ELR (cell line): ENCODE results near the gene RAI14.
A peak's percentile ranks its signal among the peaks of the same experiment; 100 is the strongest.

Experiments
- DNase-seq: peaks from one replicate; pipeline ENCODE4 v3.0.0-alpha.2; 2015; ENCODE audit warnings: low read depth

The RAI14 gene

GRCh38 chr5:34677428-34677827 is 21.3 kb downstream of the RAI14 start:
- no peak for DNase-seq

DNA sequence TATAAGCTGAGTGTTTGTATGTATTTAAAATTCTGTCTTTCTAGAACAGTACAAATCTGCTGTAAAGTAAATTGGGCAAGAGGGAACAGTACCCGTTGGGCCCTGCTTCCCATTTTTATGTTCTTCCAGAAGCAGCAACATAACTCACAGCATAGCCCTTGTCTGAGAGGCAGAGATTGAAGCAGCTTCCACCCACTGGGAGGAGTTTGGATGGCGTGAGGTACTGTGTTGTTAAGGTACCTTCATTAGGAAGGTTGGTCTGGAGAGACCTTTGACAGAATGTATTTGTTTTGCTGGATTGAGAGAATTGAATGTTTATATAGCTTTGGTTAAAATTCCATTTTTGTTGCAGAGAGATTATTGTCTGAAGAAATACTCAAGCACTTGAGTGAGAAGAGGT is 24.8 kb downstream of the RAI14 start:
- DNase-seq, result no peak

DNA sequence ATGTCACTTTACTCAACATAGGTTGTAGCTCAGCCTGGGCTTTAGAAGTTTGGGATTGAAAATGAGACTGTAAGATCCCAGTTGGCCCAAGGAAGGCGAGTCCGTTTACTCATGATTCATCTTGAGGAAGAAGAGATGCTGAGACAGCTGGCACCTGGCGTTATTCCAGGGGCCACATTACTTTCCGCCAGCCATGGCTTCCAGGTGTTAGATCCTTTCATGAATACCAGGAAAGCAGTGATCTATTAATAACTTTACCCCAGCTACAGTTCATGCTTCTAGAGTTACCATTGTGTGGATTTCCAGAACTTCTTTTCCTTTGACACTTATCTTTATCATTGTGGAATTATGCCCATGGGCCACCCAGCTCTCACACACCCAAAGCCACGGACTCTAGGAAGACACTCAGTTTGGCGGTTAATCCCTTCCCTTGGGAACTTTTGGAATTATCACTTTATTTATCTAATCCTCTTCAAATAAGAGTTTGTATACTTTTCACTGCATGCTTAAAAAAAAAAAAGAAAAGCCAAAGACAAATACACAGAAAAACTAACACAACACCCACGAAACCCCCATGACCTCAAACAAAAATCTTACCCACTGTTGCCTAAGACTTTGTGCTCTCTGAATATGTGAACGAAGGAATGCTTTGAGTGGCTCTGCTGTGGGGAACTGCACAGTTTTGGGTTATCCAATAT is 26.9 kb downstream of the RAI14 start:
- peak; percentile 37 for DNase-seq

DNA sequence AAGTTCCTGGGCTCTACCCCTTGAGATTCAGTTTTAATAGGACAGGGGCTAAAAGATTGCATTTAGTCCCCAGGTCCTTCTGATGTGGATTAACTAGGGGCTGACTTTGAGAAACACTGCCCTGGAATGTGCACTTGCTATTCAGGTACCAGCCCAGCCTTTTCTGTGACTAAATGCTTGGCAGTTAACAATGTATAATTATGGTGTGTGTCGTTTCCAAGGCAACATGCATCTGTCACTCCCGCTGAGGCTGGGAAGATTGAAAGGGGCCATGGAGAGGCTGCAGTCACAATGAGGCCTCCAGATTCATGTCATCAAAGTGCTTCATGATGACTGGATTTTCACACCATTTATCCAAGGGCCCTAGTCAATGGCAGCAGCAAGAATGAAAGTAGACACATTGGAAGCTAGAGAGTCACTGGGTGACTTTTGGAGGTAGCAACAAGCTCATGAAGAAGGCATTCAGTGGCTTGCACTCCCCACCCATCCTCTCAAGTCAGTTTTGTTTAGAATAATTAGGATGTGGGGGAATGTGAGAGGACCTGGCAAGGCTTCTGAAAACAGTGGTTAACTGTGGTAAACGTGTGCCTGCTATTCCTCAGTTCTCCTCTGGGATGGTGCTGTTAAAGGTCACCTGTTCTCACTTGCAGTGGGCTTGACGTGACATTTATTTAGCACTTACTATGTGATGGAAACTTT is 28.3 kb downstream of the RAI14 start:
- peak; percentile 55 for DNase-seq

DNA sequence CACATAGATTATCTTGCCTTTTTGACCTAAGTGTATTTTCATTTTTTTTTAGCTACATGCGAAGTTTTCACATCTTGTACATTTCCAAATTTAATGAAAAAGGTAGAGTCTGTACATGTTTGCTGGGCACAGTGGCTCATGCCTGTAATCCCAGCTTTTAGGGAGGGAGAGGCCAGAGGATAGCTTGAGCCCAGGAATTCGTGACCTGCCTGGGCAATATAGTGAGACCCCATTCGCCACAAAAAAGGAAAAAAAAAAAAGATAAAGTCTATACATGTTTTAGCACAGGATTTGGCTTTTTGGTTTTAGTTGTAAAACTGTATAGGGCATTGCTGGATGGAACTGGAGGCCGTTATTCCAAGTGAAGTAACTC is 28.8 kb downstream of the RAI14 start:
- DNase-seq, result no peak

DNA sequence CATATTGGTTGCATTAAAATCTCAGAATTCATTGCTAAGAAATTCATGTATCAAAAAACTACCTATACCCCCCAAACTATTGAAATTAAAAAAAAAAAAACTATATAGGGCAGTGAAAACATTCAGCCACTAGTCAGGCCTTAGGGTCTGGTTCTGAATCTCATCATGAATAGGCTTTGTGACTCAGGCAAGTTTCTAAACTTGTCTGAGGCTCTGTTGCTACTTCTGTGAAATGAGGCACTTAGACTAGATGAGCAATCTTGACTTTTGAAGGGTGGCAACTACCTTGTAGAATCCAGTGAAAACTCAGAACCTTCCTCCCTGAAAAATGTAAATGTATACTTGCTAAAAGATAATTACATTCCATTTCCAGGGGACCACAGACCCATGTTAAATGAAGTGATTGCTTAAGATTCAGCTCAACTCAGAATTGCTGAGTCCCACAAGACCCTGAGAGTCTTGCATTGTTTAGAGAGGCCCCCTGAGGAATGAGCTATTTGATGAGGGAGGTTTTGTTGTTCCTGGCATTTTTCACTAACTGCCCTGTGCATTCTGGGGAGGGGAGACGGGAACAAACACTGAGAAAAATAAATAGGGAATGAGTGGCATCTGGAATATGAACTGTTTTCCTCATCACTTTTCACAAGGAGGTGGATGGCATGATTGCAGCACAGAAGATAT is 29.5 kb downstream of the RAI14 start:
- DNase-seq, result peak; percentile 88

DNA sequence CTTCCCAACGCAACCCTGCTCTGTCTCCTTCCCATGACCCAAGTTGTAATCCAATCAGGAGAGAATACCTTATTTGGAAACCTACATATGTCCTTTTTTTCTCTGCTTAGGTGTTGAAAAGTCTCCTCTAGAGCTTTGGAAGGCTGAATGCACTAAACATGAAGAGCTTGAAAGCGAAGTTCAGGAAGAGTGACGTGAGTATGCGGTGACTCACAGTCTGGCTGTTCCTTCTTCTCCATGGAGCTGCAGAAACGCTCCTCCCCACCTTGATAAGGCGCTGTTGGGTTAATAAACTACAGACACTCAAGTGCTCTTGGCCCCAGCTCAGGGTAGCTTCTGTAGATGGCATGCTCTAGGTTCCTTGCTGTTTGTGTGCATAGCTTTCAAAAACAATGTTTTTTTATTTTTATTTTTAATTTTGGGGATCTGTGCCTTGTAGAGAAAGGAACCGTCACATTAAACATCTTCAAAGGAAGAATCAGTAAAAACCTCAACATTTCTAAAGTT is 30.7 kb downstream of the RAI14 start:
- peak; percentile 95 for DNase-seq

- DNase-seq, result peak; percentile 86
Measured at GRCh38 chr5:34687269-34688011, 31.3 kb downstream of the RAI14 start.

DNA sequence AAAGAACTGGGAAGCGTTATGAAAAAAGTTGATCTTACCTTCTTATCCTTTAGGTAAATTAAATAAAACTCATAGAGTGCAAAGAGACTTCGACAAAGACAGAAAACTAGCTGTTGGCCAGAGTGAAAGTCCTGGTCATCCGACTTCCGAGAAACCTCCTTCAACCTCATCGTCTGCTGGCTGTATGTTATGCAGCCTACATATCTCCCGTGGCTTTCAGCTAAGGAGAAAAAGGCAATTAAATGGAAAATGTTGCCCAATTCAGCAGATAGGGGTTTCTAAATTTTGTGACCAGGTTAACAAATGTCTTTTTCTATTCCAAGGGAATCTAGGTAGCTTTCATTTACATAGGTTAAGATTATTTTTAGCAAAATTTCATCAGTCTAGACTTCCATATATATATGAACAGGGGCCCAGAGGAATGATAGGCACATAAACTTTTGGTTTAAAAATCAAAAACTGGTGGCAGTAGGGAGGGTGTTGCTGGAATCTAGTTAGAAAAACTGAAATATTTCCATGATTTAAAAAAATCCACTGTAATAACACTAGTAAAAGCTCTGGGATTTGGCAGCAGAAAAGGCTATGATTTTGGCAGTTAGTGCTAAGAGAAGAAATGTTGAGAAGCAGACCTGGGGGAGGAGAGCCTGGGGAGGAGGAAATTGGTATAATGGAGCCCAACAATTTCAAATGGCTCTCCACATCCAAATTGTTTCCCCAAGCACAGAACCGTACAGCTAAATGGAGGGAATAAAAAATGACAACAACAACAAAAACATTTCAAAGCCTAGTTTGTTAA is 32.1 kb downstream of the RAI14 start:
- no peak for DNase-seq

- DNase-seq, result no peak
Measured at GRCh38 chr5:34690301-34690700, 34.2 kb downstream of the RAI14 start.

DNA sequence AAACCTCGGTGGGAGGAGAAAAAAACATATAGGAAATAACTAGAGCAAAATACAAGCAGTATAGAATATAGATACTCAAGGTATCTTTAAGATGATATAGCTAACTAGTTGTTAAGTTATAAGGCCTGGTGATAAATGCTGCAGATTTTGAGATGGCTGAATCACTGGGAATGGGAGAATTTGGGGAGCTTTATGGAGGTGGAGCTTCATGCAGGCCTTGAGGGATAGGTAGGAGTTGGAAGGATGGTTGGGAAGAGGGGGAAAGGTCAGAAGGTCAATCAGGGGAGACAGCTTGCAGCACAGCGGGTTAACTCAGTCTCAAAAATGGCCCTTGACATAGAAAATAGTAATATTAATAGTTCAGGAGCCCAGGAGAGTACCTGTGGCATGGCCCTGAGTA is 34.8 kb downstream of the RAI14 start:
- DNase-seq, result no peak

GRCh38 chr5:34691326-34691725 is 35.2 kb downstream of the RAI14 start:
- no peak for DNase-seq

DNA sequence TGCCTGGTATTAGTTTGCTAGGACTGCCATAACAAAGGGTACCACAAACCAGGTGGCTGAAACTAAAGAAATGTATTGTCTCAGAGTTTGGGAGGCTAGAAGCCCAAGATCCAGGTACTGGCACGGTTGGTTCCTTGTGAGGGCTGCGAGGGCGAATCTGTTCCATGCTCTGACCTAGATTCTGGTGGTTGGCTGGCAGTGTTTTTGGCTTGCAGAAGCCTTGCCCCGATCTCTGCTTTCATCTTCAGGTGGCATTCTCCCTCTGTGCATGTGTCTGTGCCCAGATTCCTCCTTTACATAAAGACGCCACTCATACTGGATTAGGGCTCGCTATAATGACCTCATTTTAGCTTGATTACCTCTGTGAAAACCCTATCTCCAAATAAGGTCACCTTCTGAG is 36.7 kb downstream of the RAI14 start:
- no peak for DNase-seq

DNA sequence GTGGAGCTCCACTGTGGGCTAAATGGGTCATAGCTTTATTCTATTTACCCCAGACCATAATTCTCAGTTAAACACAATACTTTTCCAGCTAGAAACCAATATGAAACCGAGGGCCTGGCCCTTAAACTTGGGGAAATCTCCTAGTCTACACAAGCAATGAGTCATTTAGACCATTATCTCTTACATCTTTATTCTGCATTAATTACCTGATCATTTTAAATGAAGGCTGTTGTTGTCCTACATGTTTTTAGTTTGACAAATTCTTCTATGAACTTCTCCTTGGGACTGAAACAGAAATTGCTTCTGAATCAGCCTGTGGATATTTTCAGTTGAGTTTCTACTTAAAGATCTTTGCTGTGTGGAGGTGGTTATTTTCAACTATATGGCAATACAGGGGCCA is 37.9 kb downstream of the RAI14 start:
- no peak for DNase-seq

DNA sequence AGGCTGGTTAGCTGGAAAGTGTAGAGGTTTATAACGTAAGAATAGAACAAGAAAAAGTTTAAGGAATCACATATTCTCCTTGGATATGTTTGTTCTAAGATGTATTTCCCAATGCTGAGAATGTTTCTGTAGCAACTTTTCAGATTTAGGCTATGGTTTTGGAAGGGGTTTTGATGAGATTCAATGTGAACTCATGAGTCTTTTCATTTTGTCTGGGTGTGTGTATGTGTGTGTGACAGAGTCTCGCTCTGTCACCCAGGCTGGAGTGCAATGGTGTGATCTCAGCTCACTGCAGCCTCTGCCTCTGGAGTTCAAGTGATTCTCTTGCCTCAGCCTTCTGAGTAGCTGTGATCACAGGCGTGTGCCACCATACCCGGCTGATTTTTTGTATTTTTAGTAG is 38.6 kb downstream of the RAI14 start:
- DNase-seq, result no peak

DNA sequence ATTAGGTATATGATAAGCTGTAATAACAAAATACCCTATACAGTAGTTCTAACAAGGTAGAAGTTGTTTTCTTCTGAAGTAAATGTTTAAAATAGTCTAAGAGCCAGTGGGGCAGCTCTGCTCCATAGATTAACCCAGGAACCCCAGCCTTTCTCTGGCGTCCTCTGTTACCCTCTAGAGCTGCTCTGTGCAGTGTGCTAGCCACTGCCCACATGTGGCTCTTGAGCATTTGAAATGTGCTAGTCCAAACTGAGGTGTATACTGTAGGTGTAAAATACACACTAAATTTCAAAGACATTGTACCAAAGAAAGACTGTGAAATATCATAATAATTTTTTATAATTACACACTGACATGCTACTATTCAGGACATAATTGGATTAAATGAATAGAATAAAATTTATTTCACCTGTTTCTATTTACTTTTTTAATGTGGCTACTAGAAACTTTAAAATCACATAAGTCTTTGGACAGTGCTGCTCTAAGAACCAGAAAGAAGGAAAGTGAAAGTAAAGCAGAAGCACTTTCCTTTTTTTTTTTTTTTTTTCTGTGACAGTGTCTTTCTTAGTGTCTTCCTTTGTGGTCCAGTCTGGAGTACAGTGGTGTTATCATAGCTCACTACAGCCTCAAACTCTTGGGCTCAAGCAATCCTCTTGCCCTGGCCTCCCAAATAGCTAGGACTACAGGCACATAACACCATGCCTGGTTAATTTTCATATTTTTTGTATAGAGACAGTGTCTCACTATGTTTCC is 39.3 kb downstream of the RAI14 start:
- DNase-seq, result peak; percentile 40

DNA sequence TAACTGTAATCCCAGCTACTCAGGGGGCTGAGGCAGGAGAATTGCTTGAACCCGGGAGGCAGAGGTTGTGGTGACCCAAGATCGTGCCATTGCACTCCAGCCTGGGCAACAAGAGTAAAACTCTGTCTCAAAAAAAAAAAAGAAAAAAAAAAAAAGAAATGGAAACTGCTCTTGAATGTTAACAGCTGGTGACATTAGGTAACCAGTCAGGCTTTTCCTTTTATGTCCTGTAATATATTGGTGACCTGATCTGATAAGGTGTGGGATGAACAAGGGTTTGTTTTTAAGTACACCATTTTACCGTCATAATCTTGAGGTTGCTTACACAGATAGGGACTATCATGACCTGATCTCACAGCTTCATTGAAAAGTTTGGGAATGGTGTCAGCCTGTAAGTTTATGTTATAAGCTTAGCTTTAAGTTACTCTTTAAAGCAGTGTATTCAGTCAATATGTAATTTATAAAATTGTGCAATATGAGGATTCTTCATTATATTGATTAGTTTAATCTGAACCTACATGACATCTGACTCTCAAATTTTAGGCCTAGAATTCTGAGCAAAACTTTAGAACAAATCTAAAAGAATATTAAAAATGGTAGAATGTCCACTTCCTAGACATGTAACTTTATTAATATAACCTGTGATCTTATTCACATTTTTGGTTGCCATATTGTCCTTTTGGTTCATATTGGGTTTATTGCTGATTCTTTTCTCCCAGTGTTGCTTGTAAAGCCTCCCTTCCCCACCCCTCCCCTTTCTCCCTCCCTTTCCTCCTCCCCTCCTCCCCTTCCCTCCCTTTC is 41.4 kb downstream of the RAI14 start:
- no peak for DNase-seq

GRCh38 chr5:34698109-34698419 is 41.9 kb downstream of the RAI14 start:
- no peak for DNase-seq

GRCh38 chr5:34698754-34699153 is 42.6 kb downstream of the RAI14 start:
- no peak for DNase-seq
